ENCODE results near the gene TBC1D8.

The TBC1D8 gene

DNA sequence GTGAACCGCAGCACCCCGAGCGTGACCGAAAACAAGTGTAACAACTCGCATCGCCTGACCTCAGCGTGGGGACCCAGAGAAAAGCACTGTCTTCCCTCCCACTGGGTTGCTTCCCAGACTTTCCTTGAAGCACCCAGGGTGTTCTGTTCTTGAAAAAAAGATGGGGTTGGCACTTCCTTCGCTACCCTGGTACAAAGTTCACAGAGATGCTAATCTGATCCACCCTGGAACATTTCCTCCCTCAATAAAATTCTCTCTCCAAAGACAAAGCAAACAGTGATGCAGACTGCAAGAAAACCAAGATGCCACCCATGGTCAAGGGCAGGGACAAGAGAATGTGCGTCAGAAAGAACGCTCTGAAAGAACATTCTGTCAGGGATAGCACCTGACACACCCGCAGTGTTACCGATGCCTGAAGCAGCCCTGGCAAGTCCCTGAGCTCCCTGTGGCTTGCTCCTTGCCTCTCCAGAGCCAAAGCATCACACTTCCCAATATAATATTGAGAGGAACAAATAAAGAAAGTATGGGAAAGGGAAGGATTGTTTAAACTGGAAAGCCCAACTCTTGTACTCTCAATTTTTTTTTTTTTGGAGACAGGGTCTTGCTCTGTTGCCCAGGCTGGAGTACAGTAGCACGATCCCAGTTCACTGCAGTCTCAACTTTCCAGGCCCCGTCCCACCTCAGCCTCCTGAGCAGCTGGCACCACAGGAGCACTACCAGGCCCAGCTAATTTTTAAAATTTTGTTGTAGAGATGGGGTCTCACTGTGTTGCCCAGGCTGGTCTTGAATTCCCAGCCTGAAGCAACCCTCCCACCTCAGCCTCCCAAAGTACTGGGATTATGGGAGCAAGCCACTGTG lies 70.7 kb downstream of the TBC1D8 start:
- DNase-seq (ENCODE audit: low read depth) = no peak
- TF ChIP-seq MYC (IDR thresholded peaks at IDR 0.05; ENCODE audit: low read depth, low read length) = no peak
- TF ChIP-seq, protein P1, sequence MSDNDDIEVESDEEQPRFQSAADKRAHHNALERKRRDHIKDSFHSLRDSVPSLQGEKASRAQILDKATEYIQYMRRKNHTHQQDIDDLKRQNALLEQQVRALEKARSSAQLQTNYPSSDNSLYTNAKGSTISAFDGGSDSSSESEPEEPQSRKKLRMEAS (IDR thresholded peaks at IDR 0.05; ENCODE audit: low read depth, low read length) = no peak
- no peak for TF ChIP-seq POLR2A (IDR thresholded peaks at IDR 0.05; ENCODE audit: extremely low read depth, insufficient read length)
- no peak for TF ChIP-seq CTCF (IDR thresholded peaks at IDR 0.05; ENCODE audit: low read depth, low read length)
- no peak overlapping the region for H3K4me3 ChIP-seq (ENCODE audit: low read depth, low read length)

DNA sequence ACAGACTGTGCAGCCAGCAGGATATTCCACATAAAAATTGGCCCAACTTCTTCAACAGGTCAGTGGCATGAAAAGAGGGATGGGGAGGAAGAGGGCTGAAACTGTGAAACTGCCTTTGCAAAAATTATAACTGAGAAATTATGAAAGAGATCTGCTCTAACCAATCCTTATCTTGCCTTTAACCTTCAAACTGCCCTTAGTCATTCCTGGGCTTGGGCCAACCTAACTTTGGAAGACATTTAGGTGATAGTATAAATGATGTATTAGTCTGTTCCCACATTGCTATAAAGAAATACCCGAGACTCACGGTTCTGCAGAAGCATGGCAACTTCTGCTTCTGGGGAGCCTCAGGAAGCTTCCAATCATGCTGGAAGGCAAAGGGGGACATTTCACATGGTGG lies 74.6 kb downstream of the TBC1D8 start:
- no peak overlapping the region for H3K4me3 ChIP-seq (ENCODE audit: low read depth, low read length)
- TF ChIP-seq POLR2A (IDR thresholded peaks at IDR 0.05; ENCODE audit: extremely low read depth, insufficient read length) = no peak
- no peak for TF ChIP-seq CTCF (IDR thresholded peaks at IDR 0.05; ENCODE audit: low read depth, low read length)
- TF ChIP-seq, protein P1 (IDR thresholded peaks at IDR 0.05; ENCODE audit: low read depth, low read length) = no peak
- TF ChIP-seq MYC (IDR thresholded peaks at IDR 0.05; ENCODE audit: low read depth, low read length) = no peak
- no peak for DNase-seq (ENCODE audit: low read depth)

GRCh38 chr2:101064868-101065549 lies 86.2 kb downstream of the TBC1D8 start:
- no peak overlapping the region for H3K4me3 ChIP-seq (ENCODE audit: low read depth, low read length)
- TF ChIP-seq CTCF (IDR thresholded peaks at IDR 0.05; ENCODE audit: low read depth, low read length) (no peak), MYC (IDR thresholded peaks at IDR 0.05; ENCODE audit: low read depth, low read length) (no peak), POLR2A (IDR thresholded peaks at IDR 0.05; ENCODE audit: extremely low read depth, insufficient read length) (no peak)
- TF ChIP-seq, protein P1 (IDR thresholded peaks at IDR 0.05; ENCODE audit: low read depth, low read length) = no peak
- DNase-seq (ENCODE audit: low read depth) = no peak

DNA sequence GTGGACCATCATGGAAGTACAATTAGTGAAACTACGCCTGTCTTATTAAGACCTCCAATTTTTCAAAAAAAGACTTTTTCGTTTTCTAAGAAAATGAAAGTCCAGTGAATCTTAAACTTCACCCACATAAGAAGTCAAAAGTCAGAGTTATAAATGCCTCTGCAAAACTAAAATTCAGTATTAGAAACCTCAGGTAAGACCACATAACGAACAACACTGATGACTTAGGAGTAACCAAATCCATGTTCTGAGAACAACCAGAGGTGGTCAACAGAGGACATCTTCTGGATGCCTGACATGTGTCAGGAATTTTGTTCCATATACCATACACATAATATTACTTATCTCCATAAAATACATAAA lies 86.7 kb downstream of the TBC1D8 start:
- no peak overlapping the region for H3K4me3 ChIP-seq (ENCODE audit: low read depth, low read length)
- TF ChIP-seq, protein P1 (IDR thresholded peaks at IDR 0.05; ENCODE audit: low read depth, low read length) = no peak
- TF ChIP-seq MYC (IDR thresholded peaks at IDR 0.05; ENCODE audit: low read depth, low read length) (no peak), POLR2A (IDR thresholded peaks at IDR 0.05; ENCODE audit: extremely low read depth, insufficient read length) (no peak), CTCF (IDR thresholded peaks at IDR 0.05; ENCODE audit: low read depth, low read length) (no peak)
- no peak for DNase-seq (ENCODE audit: low read depth)

- TF ChIP-seq MYC (IDR thresholded peaks at IDR 0.05; ENCODE audit: low read depth, low read length) (no peak), CTCF (IDR thresholded peaks at IDR 0.05; ENCODE audit: low read depth, low read length) (no peak), POLR2A (IDR thresholded peaks at IDR 0.05; ENCODE audit: extremely low read depth, insufficient read length) (no peak)
- TF ChIP-seq, protein P1 (IDR thresholded peaks at IDR 0.05; ENCODE audit: low read depth, low read length) = no peak
- no peak for DNase-seq (ENCODE audit: low read depth)
- no peak overlapping the region for H3K4me3 ChIP-seq (ENCODE audit: low read depth, low read length)
These were observed 87.1 kb downstream of the TBC1D8 start for GRCh38 chr2:101064125-101064502.

Measured in NB4 (cell line).